Stimulated activated CD4-positive, alpha-beta T cell treated with anti-CD3 and anti-CD28 coated beads, Interleukin-12 subunit alpha, Interleukin-12 subunit beta, amount 100 ng/mL, for 48 hours (primary cell): ENCODE measurements around the gene TTC8.

ENCODE experiments used
- DNase-seq, 3 donors: peaks; one replicate each; pipeline ENCODE4 v3.0.0-alpha.2; 2020; ENCODE audit warnings: low read depth in 2 of 3, low spot score in 1 of 3

Gene TTC8

DNA sequence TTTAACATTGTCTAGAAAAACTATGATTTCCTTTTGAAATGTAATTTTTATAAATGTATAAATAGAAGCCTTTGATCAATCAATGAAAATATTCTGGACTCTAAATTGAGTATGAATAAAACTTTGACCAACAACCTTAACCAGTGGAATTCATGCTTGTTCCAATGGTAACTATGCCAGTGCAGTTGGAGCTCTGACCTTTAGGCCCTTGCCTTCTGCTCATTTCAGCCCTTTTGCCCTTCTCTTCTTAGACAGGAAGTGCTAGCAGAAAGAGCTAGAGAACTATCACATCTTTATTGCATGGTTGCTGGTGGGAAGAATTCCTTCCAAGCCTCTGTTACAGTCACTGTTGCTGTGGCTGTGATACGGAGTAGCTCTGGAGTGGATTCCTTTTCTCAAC lies 39.7 kb downstream of the TTC8 start:
- no peak for DNase-seq

DNA sequence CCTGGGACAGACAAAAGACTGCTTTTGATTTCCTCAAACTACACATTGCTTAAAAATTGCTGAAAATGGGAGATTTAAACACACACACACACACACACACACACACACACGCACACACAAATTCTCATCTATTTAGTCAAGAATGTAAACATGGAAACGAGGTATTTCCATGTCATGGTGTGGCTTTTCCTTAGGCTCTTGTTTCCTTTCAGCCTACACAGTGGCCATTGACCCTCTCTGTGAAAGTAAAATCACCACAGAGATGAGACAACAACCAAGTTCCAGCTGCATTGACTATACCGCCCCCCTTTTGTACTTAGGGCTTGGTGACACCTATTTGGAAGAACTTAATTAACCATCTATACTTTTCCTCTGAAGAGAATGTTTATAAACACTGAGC lies 41.9 kb downstream of the TTC8 start:
- no peak for DNase-seq

DNA sequence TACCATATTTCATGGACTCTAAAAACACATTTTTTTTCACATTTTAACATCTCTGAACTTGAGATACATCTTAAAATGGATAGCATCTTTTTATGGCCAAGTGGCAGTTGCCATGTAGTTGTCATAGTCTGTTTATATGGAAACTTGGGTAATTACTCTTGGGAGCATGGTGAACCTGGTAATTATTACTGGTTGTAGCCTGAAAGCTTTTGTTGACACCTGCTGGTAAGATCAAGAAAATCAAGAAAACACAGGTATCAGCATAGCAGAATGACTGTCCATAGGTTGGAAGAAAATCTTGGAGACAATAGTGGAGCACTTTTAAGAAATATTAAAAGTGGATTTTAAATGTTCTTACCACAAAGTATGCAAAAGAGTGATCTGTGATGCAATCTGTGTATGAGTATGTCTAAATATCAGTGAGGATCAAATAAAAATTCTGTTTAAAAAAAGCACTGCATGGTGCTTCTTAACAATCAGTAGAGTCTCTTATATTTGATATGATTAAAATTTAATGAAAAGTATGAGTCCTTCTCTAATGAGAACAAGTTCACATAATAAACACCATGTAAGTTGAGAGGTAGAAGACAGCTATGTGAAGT lies 44.2 kb downstream of the TTC8 start:
- DNase-seq: no peak

- no peak for DNase-seq
These were observed 46.3 kb downstream of the TTC8 start for GRCh38 chr14:88870777-88871176.

- DNase-seq: no peak
These were observed 47.0 kb downstream of the TTC8 start for GRCh38 chr14:88871429-88871828.

DNA sequence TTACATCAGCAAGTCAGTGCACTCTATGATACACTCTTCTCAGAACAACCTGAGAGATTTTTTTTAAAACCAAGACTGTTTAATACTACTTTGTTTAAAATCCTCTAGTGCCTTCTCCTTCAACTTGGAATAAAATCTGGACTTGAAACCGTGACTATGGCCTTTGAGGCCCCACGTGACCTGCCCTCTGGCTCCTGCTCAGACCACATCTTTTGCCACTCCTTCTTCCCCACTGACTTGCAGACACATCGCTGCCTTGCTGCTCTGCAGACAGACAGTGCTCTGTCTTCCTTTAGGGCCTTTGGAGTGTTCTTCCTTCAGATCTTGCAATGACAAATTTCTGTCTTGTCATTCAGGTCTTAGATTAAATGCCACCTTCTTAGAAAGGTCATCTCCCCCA lies 48.5 kb downstream of the TTC8 start:
- no peak for DNase-seq

- DNase-seq: no peak
These were observed 52.7 kb downstream of the TTC8 start for GRCh38 chr14:88877192-88877591.

GRCh38 chr14:88879022-88879421 lies 54.6 kb downstream of the TTC8 start:
- no peak for DNase-seq

- DNase-seq: no peak
These were observed 57.8 kb downstream of the TTC8 start for GRCh38 chr14:88882236-88882635.

GRCh38 chr14:88895116-88895515 lies 70.7 kb downstream of the TTC8 start:
- no peak for DNase-seq

- DNase-seq: no peak
These were observed 76.7 kb downstream of the TTC8 start for GRCh38 chr14:88901189-88901588.

DNA sequence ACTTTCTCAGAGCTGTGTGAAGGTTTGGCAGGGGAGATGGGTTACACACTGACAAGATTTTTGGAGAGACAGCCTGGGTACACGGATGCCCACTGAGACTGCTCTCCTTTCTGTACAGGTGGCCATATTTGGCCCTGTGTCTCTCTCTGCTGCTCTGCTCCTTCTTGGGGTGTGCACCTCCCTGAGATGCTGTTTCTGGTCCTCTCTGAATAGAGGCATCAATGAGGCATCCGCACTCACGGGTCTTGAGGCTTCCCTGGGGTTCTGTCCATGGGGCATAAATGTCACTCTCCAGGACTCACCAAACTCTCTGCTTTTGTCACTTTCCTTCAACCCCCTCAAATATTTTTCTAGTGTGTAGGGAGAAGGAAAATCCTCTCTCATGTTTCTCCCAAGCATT lies 77.5 kb downstream of the TTC8 start:
- DNase-seq: no peak

- DNase-seq: no peak
These were observed 78.4 kb downstream of the TTC8 start for GRCh38 chr14:88902850-88903249.

DNA sequence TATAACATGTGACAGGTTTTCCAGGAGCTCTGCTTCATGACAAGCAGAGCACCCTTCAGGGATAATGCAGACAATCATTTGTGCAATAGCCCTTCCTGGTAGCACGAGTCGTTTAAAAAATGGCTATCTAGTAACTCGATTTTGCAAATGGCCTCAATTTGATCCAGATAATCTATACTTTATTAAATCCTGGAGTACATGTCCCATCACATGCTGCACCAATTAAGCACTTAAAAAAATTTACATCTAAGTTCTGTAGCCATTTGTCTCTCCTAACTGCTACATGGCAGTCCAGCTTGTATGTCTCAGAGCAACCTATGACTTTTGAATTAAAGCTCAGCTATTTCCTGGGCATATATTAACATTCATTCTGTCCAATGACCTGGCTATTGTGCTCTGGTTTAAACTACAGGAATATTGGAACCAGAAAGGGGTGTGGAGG lies 79.8 kb downstream of the TTC8 start:
- DNase-seq: no peak

GRCh38 chr14:88904864-88905263 lies 80.4 kb downstream of the TTC8 start:
- no peak for DNase-seq

DNA sequence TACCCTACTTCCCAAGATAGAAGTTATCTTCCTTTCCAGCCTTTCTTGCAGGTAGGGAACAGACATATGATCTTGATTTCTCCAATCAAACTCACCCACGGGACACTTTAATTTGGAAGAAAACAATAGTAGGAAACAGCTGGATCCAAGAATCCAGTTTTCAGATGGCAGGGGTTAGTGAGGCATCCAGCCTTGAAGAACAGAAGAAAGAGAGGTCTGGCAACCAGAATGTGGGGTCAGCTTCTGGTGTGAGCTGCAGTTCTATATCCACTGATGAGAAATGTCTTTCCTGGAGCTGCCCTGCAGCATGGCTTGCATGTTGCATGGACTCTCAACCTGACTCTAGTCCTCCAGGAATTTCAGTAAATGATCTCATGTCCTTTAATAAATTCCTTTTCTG lies 83.8 kb downstream of the TTC8 start:
- no peak for DNase-seq

- no peak for DNase-seq
These were observed 85.9 kb downstream of the TTC8 start for GRCh38 chr14:88910386-88910785.

DNA sequence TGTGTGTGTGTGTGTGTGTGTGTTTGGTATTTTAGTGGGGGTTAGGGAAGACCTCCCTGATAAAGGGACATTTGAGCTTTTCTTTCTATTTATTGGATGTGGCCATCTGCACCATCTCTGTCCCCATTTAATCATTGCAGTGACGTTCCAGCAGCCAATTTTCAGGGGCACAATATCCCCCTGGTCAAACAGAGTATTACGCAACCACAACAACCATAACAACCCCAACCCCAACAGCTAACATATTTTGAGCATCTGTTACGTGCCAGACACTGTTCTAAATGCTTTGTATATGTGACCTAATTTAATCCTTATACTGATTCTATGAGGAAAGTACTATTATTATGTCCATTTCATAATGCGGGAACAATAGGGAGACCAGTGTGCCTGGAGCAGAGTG lies 87.4 kb downstream of the TTC8 start:
- no peak for DNase-seq

- no peak for DNase-seq
These were observed 90.5 kb downstream of the TTC8 start for GRCh38 chr14:88914956-88915355.

DNA sequence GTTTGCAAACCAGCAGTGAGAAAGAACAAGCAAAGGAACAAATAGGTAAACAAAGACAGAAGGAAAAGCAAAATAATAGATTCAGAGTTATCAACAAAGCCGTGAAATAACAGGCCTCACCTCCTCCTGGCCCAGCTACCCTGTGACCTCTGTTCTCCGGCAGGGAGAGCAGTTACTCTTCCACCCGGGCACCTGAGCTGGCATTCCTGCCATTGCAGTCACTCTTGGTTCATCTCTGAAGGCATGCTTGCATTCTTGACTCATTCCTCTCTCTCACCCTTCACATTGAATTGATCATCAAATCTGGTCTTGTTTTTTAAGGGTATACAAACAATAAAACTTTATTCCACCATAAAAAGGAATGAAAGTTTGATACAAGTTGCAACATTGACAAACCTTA lies 95.1 kb downstream of the TTC8 start:
- no peak for DNase-seq
